ENCODE data around the gene SASH1. TPM values are rescaled to one million over a fixed set of nuclear protein-coding genes. Genes with fewer than 3 reads are reported as not detected.

SASH1 gene
- total RNA-seq, 6 experiments from 2014 or later = 66.0 to 91.4 (median 88.4) TPM

DNA sequence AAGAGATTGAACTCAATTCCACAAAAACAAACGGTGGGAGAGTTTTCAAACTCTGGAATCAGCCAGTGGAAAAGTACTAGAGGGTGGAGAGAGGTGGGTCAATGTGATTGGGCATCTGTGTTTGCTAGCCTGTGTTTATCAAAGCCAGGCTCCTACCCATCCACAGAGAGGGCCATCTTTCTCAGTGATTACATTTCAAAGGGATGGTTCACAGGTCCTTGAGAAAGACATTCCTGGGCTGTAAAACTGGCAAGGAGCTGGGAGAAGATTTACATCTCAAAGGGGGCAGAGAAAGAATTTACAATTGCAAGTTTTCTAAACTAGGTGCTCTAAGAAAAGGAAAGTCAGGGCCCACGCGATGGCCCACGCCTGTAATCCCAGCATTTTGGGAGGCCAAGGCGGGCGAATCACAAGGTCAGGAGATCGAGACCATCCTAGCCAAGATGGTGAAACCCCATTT is 257.4 kb downstream of the SASH1 start:
- DNase-seq = no peak
- peaks cover 6% of the 10 kb centered on the region for H3K9me3 Mint-ChIP-seq
- no peak overlapping the region for H3K4me3 Mint-ChIP-seq
- TF ChIP-seq CTCF (IDR thresholded peaks at IDR 0.05) = no peak
- no peaks in the 10 kb centered on the region; the same call in 1 of the 2 replicates for H3K4me1 Mint-ChIP-seq (ENCODE audit: low read depth)
- H3K36me3 Mint-ChIP-seq (ENCODE audit: low read depth) = no peaks in the 10 kb centered on the region
- H3K27me3 Mint-ChIP-seq (ENCODE audit: insufficient read depth) = no peaks in the 10 kb centered on the region; the same call in none of the 2 replicates
- H3K27ac Mint-ChIP-seq = no peak overlapping the region
